ENCODE data around the gene CEP57L1. TPM values are rescaled to one million over a fixed set of nuclear protein-coding genes. Genes with fewer than 3 reads are reported as not detected.

The CEP57L1 gene
- total and polyA plus RNA-seq, 2 experiments from 2014 or later = 17.1 to 20.2 TPM

DNA sequence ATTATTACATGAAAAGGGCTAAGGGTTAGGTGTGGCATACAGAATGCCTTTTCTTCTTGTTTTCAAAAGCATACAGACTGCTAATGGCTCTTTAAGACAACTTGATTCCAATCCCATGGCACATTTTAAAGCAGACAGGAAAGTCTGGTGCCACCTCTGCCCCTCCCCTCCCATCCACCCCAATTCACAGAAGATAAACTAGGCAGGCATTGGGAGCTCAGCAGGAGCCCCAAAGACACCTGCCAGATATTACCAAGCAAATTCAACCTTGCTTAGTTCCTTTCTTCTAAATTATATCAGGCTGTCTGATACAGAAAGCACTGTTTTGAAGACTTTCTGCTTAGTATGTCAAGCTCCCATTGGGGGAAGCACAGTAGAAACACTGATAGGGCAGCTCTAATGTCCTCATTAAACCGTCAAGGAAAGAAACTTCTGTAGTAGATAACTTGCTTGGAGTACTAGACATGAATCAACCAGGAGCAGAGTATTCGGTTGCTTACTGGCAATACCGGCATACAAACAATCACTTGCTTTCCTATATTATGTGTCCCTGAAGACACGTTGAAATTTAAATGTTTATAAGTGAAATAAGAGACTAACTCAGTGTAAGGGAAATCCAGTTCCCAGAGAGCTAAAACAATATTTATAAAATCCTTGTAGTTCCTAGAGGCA is 13.7 kb upstream of the CEP57L1 start (continued):
- TF ChIP-seq, protein P1, sequence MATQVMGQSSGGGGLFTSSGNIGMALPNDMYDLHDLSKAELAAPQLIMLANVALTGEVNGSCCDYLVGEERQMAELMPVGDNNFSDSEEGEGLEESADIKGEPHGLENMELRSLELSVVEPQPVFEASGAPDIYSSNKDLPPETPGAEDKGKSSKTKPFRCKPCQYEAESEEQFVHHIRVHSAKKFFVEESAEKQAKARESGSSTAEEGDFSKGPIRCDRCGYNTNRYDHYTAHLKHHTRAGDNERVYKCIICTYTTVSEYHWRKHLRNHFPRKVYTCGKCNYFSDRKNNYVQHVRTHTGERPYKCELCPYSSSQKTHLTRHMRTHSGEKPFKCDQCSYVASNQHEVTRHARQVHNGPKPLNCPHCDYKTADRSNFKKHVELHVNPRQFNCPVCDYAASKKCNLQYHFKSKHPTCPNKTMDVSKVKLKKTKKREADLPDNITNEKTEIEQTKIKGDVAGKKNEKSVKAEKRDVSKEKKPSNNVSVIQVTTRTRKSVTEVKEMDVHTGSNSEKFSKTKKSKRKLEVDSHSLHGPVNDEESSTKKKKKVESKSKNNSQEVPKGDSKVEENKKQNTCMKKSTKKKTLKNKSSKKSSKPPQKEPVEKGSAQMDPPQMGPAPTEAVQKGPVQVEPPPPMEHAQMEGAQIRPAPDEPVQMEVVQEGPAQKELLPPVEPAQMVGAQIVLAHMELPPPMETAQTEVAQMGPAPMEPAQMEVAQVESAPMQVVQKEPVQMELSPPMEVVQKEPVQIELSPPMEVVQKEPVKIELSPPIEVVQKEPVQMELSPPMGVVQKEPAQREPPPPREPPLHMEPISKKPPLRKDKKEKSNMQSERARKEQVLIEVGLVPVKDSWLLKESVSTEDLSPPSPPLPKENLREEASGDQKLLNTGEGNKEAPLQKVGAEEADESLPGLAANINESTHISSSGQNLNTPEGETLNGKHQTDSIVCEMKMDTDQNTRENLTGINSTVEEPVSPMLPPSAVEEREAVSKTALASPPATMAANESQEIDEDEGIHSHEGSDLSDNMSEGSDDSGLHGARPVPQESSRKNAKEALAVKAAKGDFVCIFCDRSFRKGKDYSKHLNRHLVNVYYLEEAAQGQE (IDR thresholded peaks at IDR 0.05; ENCODE audit: unreplicated experiment) = no peak
- TF ChIP-seq EZH2 (IDR thresholded peaks at IDR 0.05; ENCODE audit: low read depth, unreplicated experiment) (no peak), ZNF331 (CRISPR knock-in tag; IDR thresholded peaks at IDR 0.05; ENCODE audit: low read depth) (no peak), CREB1 (CRISPR knock-in tag; IDR thresholded peaks at IDR 0.05; ENCODE audit: low read depth) (no peak), ZNF114 (CRISPR knock-in tag; IDR thresholded peaks at IDR 0.05) (no peak), STAT1 (IDR thresholded peaks at IDR 0.05; ENCODE audit: unreplicated experiment) (no peak), NANOG (IDR thresholded peaks at IDR 0.05; ENCODE audit: borderline replicate concordance) (no peak)
- TF ChIP-seq, protein P2, sequence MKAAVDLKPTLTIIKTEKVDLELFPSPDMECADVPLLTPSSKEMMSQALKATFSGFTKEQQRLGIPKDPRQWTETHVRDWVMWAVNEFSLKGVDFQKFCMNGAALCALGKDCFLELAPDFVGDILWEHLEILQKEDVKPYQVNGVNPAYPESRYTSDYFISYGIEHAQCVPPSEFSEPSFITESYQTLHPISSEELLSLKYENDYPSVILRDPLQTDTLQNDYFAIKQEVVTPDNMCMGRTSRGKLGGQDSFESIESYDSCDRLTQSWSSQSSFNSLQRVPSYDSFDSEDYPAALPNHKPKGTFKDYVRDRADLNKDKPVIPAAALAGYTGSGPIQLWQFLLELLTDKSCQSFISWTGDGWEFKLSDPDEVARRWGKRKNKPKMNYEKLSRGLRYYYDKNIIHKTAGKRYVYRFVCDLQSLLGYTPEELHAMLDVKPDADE (IDR thresholded peaks at IDR 0.05) = no peak
- TF ChIP-seq, protein P3, sequence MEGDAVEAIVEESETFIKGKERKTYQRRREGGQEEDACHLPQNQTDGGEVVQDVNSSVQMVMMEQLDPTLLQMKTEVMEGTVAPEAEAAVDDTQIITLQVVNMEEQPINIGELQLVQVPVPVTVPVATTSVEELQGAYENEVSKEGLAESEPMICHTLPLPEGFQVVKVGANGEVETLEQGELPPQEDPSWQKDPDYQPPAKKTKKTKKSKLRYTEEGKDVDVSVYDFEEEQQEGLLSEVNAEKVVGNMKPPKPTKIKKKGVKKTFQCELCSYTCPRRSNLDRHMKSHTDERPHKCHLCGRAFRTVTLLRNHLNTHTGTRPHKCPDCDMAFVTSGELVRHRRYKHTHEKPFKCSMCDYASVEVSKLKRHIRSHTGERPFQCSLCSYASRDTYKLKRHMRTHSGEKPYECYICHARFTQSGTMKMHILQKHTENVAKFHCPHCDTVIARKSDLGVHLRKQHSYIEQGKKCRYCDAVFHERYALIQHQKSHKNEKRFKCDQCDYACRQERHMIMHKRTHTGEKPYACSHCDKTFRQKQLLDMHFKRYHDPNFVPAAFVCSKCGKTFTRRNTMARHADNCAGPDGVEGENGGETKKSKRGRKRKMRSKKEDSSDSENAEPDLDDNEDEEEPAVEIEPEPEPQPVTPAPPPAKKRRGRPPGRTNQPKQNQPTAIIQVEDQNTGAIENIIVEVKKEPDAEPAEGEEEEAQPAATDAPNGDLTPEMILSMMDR (conservative IDR thresholded peaks at IDR 0.05; ENCODE audit: low read depth in 2 of 2) = no peak

DNA sequence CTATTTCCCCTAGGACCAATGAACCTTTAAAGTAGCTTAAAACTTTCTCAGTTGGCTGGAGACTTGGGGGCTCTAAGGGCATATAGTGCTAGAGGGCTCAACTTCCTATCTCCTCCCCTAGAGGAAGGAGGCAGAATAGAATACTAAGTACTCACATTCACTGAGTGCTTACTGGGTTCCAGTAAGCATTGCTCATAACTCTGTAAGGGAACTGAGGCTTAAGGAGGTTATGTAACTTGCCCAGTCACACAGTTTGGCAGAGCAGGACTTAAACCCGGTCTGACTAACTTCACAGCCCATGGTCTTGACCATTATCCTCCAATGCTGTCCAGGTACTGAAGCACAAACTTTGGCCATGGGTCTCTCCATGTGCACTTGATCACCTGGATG is 13.1 kb upstream of the CEP57L1 start:
- Histone ChIP-seq H4K20me1 (replicated peaks; ENCODE audit: insufficient read depth) (no peaks in the 10 kb centered on the region), H3K27me3 (ENCODE audit: insufficient read depth) (no peaks in the 10 kb centered on the region), H3K4me2 (no peak overlapping the region), H3K36me3 (ENCODE audit: insufficient read depth) (no peaks in the 10 kb centered on the region), H3F3A (replicated peaks; ENCODE audit: low read depth) (no peaks in the 10 kb centered on the region), H3K27ac (ENCODE audit: low read depth) (no peak overlapping the region), H3K4me1 (ENCODE audit: insufficient read depth) (no peaks in the 10 kb centered on the region; the same call in 1 of the 2 replicates), H2AFZ (no peak overlapping the region), H3K4me3 (no peak overlapping the region), H3K9me2 (ENCODE audit: insufficient read depth) (no peaks in the 10 kb centered on the region), H3K79me2 (replicated peaks; ENCODE audit: insufficient read depth) (no peaks in the 10 kb centered on the region)
- Mint-ChIP-seq H3K9me3 (no peaks in the 10 kb centered on the region), H3K27ac (no peak overlapping the region), H3K36me3 (ENCODE audit: low read depth) (no peaks in the 10 kb centered on the region), H3K4me3 (no peak overlapping the region), H3K4me1 (no peaks in the 10 kb centered on the region; the same call in 2 of the 3 replicates), H3K27me3 (ENCODE audit: insufficient read depth, low read depth, poor library complexity) (peaks cover 1% of the 10 kb centered on the region)
- TF ChIP-seq, protein P1 (IDR thresholded peaks at IDR 0.05; ENCODE audit: unreplicated experiment) = no peak
- TF ChIP-seq NANOG (IDR thresholded peaks at IDR 0.05; ENCODE audit: borderline replicate concordance) (no peak), ZNF331 (CRISPR knock-in tag; IDR thresholded peaks at IDR 0.05; ENCODE audit: low read depth) (no peak)
- TF ChIP-seq, protein P3 (conservative IDR thresholded peaks at IDR 0.05; ENCODE audit: low read depth in 2 of 2) = peak in 1 of 2 experiments; percentile 8; a peak in 1 of 4 replicates
- peak; percentile 57 for DNase-seq (ENCODE audit: low spot score)
- peak; percentile 86 for ATAC-seq

Measured in GM23338 (cell line).